Activated CD4-positive, alpha-beta memory T cell treated with anti-CD3 and anti-CD28 coated beads for 36 hours (primary cell): ENCODE results near the gene USP25. TPM values are rescaled to one million over a fixed set of nuclear protein-coding genes. Genes with fewer than 3 reads are reported as not detected.

Experiments used
- CTCF ChIA-PET: fragments of 350-600 bp; sonication (Branson Sonifier 250); formaldehyde crosslinking; loops from one replicate; lab custom pipeline; 2021; ENCODE audit warnings: antibody characterized with exemption, inconsistent platforms; lab: Charles Lee
- POLR2A ChIA-PET: fragments of 350-600 bp; sonication (Branson Sonifier 250); formaldehyde crosslinking; loops from one replicate; lab custom pipeline; 2021; ENCODE audit warnings: antibody characterized with exemption; lab: Charles Lee
- DNase-seq: peaks from one replicate; pipeline ENCODE4 v3.0.0-alpha.2; 2020
- H3K27ac Mint-ChIP-seq: one replicate; pipeline ENCODE4 v1.8.0; 2021; ENCODE audit warnings: mixed read lengths
- H3K27me3 Mint-ChIP-seq: one replicate; pipeline ENCODE4 v1.8.0; 2021; ENCODE audit warnings: mixed read lengths
- H3K36me3 Mint-ChIP-seq: one replicate; pipeline ENCODE4 v1.8.0; 2021; ENCODE audit warnings: mixed read lengths
- H3K4me1 Mint-ChIP-seq: one replicate; pipeline ENCODE4 v1.8.0; 2021; ENCODE audit warnings: low read depth, mixed read lengths
- H3K4me3 Mint-ChIP-seq: one replicate; pipeline ENCODE4 v1.8.0; 2021; ENCODE audit warnings: mild to moderate bottlenecking, mixed read lengths
- H3K9me3 Mint-ChIP-seq: one replicate; pipeline ENCODE4 v1.8.0; 2021; ENCODE audit warnings: mixed read lengths
- intact Hi-C: fragments of 100-400 bp; cut with micrococcal nuclease; formaldehyde crosslinking; loops from one replicate; pipeline ENCODE4 v1.15.1; 2023
- total RNA-seq, 2 experiments: library from RNA; stranded (reverse); gene quantifications; one replicate each; pipeline ENCODE4 v1.2.3, GENCODE V29; 2021

The USP25 gene
- total RNA-seq, 2 experiments from 2014 or later = 31.2 to 31.7 TPM

DNA sequence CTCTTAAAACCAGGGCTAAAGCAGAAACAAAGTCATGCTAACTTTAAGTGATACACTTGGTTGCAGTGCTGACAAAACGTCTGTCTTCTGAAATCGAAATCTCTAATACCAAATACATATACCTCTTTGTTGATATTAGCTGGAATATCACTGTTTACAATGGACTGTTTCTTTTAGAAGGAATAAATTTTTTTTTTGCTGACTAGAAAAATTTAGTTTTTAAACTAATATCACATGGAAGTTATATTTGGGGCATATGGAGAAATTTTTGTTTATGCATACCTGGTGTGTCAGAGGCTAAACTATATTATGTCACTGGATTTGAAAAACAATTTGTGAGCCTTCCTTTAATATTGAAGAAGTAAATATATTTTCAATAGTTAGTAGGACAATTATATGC is 39.1 kb downstream of the USP25 start:
- no peaks in the 10 kb centered on the region for H3K27me3 Mint-ChIP-seq
- peaks cover 47% of the 10 kb centered on the region for H3K4me1 Mint-ChIP-seq
- peaks cover 26% of the 10 kb centered on the region for H3K36me3 Mint-ChIP-seq
- POLR2A ChIA-PET = no interaction called here
- CTCF ChIA-PET = no interaction called here
- H3K9me3 Mint-ChIP-seq = no peaks in the 10 kb centered on the region
- no peak overlapping the region for H3K4me3 Mint-ChIP-seq
- no peak for DNase-seq
- H3K27ac Mint-ChIP-seq = no peak overlapping the region
- intact Hi-C loops = no loop called here

GRCh38 chr21:15771311-15771710 is 41.5 kb downstream of the USP25 start:
- H3K27me3 Mint-ChIP-seq = no peaks in the 10 kb centered on the region
- H3K4me1 Mint-ChIP-seq = peaks cover 50% of the 10 kb centered on the region
- H3K4me3 Mint-ChIP-seq = no peak overlapping the region
- ChIA-PET POLR2A (no interaction called here), CTCF (no interaction called here)
- H3K27ac Mint-ChIP-seq = no peak overlapping the region
- DNase-seq = no peak
- H3K36me3 Mint-ChIP-seq = peaks cover 30% of the 10 kb centered on the region
- no peaks in the 10 kb centered on the region for H3K9me3 Mint-ChIP-seq
- intact Hi-C loops = no loop called here

GRCh38 chr21:15772654-15773053 is 42.9 kb downstream of the USP25 start:
- Mint-ChIP-seq H3K36me3 (peaks cover 20% of the 10 kb centered on the region), H3K4me3 (no peak overlapping the region), H3K27me3 (no peaks in the 10 kb centered on the region), H3K4me1 (peaks cover 42% of the 10 kb centered on the region), H3K9me3 (no peaks in the 10 kb centered on the region), H3K27ac (no peak overlapping the region)
- ChIA-PET CTCF (no interaction called here), POLR2A (no interaction called here)
- intact Hi-C loops = no loop called here
- DNase-seq = no peak

GRCh38 chr21:15774590-15774989 is 44.8 kb downstream of the USP25 start:
- no peaks in the 10 kb centered on the region for H3K27me3 Mint-ChIP-seq
- intact Hi-C loops = no loop called here
- H3K27ac Mint-ChIP-seq = no peak overlapping the region
- ChIA-PET POLR2A (no interaction called here), CTCF (no interaction called here)
- H3K4me3 Mint-ChIP-seq = no peak overlapping the region
- no peak for DNase-seq
- H3K4me1 Mint-ChIP-seq = peaks cover 28% of the 10 kb centered on the region
- peaks cover 15% of the 10 kb centered on the region for H3K36me3 Mint-ChIP-seq
- H3K9me3 Mint-ChIP-seq = no peaks in the 10 kb centered on the region

DNA sequence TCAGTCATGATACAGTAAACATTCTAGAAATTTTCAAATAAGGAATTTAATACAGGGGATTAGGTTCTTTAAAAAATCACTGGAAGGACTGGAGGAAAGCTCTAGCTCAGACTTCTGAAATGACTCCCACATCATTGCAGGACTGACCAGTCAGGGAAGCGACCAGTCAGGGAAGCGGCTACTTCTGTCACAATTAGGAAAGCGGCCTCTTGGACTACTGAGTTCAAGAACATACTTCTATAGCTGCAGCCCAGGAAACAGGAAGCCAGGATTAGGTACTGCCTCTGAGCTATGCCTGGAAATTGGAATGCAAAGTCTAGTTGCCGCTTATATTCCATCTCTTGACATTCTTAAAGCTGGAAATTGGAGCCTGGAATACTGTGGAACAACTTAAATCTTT is 45.5 kb downstream of the USP25 start:
- H3K36me3 Mint-ChIP-seq = peaks cover 15% of the 10 kb centered on the region
- CTCF ChIA-PET = interaction anchor here (1.2 kb wide), 1 partner anchor 26 kb away, joined by 3 read pairs; no protein-coding TSS in a partner anchor
- POLR2A ChIA-PET = no interaction called here
- H3K27me3 Mint-ChIP-seq = no peaks in the 10 kb centered on the region
- DNase-seq = no peak
- H3K4me1 Mint-ChIP-seq = peaks cover 23% of the 10 kb centered on the region
- no peaks in the 10 kb centered on the region for H3K9me3 Mint-ChIP-seq
- H3K4me3 Mint-ChIP-seq = no peak overlapping the region
- no peak overlapping the region for H3K27ac Mint-ChIP-seq
- intact Hi-C loops = no loop called here

- H3K27ac Mint-ChIP-seq = no peak overlapping the region
- H3K27me3 Mint-ChIP-seq = no peaks in the 10 kb centered on the region
- ChIA-PET POLR2A (no interaction called here), CTCF (interaction anchor here (1.0 to 1.2 kb wide), 2 partner anchors 20 to 27 kb away, joined by 3 to 4 read pairs; no protein-coding TSS in a partner anchor)
- no peaks in the 10 kb centered on the region for H3K9me3 Mint-ChIP-seq
- DNase-seq = no peak
- peaks cover 23% of the 10 kb centered on the region for H3K4me1 Mint-ChIP-seq
- intact Hi-C loops = no loop called here
- H3K36me3 Mint-ChIP-seq = peaks cover 20% of the 10 kb centered on the region
- no peak overlapping the region for H3K4me3 Mint-ChIP-seq
Observed at GRCh38 chr21:15775981-15776380, 46.2 kb downstream of the USP25 start.

DNA sequence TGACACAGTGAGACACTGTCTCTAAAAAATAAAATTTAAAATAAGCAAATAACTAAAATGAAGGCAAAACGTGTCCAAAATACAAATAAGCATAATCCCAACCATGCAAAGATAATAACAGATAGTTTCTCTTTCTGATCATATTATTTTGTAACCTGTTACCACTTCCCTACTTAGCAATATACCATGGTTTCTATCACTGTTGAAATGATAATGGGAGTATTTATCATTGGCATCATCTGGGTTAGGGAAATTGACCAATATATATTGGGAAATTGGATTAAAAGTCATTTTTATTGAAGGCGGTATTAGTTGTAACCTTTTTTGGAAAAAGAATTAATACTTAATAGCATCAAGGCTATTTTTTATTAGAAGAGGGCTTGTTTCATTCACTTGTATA is 47.0 kb downstream of the USP25 start:
- Mint-ChIP-seq H3K36me3 (peaks cover 25% of the 10 kb centered on the region), H3K4me1 (peaks cover 20% of the 10 kb centered on the region), H3K4me3 (no peak overlapping the region), H3K27me3 (no peaks in the 10 kb centered on the region), H3K9me3 (no peaks in the 10 kb centered on the region), H3K27ac (no peak overlapping the region)
- no peak for DNase-seq
- ChIA-PET CTCF (interaction anchor here (1.0 kb wide), 1 partner anchor 19 kb away, joined by 4 read pairs; no protein-coding TSS in a partner anchor), POLR2A (no interaction called here)
- intact Hi-C loops = no loop called here

- intact Hi-C loops = no loop called here
Observed at GRCh38 chr21:15781986-15782385, 52.2 kb downstream of the USP25 start.

GRCh38 chr21:15788847-15789523 is 59.2 kb downstream of the USP25 start:
- CTCF ChIA-PET = no interaction called here
- Mint-ChIP-seq H3K36me3 (peaks cover 7% of the 10 kb centered on the region), H3K27ac (no peak overlapping the region), H3K4me3 (no peak overlapping the region), H3K27me3 (no peaks in the 10 kb centered on the region), H3K9me3 (no peaks in the 10 kb centered on the region), H3K4me1 (peaks cover 18% of the 10 kb centered on the region)
- POLR2A ChIA-PET = no interaction called here
- intact Hi-C loops = no loop called here
- no peak for DNase-seq

More at GRCh38 chr21:15781986-15782385, 52.2 kb downstream of the USP25 start:
- DNase-seq = no peak
- peaks cover 16% of the 10 kb centered on the region for H3K4me1 Mint-ChIP-seq
- no peak overlapping the region for H3K27ac Mint-ChIP-seq
- no peak overlapping the region for H3K4me3 Mint-ChIP-seq
- ChIA-PET CTCF (no interaction called here), POLR2A (no interaction called here)
- H3K9me3 Mint-ChIP-seq = no peaks in the 10 kb centered on the region
- peaks cover 28% of the 10 kb centered on the region for H3K36me3 Mint-ChIP-seq
- no peaks in the 10 kb centered on the region for H3K27me3 Mint-ChIP-seq

GRCh38 chr21:15793109-15793508 is 63.3 kb downstream of the USP25 start:
- no peak overlapping the region for H3K4me3 Mint-ChIP-seq
- intact Hi-C loops = no loop called here
- peaks cover 58% of the 10 kb centered on the region for H3K4me1 Mint-ChIP-seq
- CTCF ChIA-PET = interaction anchor here (0.6 kb wide), 1 partner anchor 90 kb away, joined by 3 read pairs; no protein-coding TSS in a partner anchor
- H3K36me3 Mint-ChIP-seq = peaks cover 6% of the 10 kb centered on the region
- DNase-seq = no peak
- POLR2A ChIA-PET = interaction anchor here (1.5 kb wide), 1 partner anchor 65 kb away, joined by 3 read pairs; no protein-coding TSS in a partner anchor
- no peak overlapping the region for H3K27ac Mint-ChIP-seq
- H3K27me3 Mint-ChIP-seq = no peaks in the 10 kb centered on the region
- H3K9me3 Mint-ChIP-seq = no peaks in the 10 kb centered on the region

- no peaks in the 10 kb centered on the region for H3K9me3 Mint-ChIP-seq
- ChIA-PET POLR2A (interaction anchor here (0.8 to 1.5 kb wide), 2 partner anchors 45 to 65 kb away, joined by 3 read pairs; no protein-coding TSS in a partner anchor), CTCF (interaction anchor here (0.6 to 1.0 kb wide), 2 partner anchors 39 to 90 kb away, joined by 3 read pairs; no protein-coding TSS in a partner anchor)
- H3K36me3 Mint-ChIP-seq = peaks cover 6% of the 10 kb centered on the region
- H3K4me1 Mint-ChIP-seq = peaks cover 61% of the 10 kb centered on the region
- intact Hi-C loops = no loop called here
- DNase-seq = no peak
- no peaks in the 10 kb centered on the region for H3K27me3 Mint-ChIP-seq
- no peak overlapping the region for H3K27ac Mint-ChIP-seq
- no peak overlapping the region for H3K4me3 Mint-ChIP-seq
Observed at GRCh38 chr21:15793550-15794235, 63.9 kb downstream of the USP25 start.

- no peak overlapping the region for H3K27ac Mint-ChIP-seq
Observed at GRCh38 chr21:15794277-15794912, 64.6 kb downstream of the USP25 start.

More at GRCh38 chr21:15794277-15794912, 64.6 kb downstream of the USP25 start:
- ChIA-PET POLR2A (interaction anchor here (0.8 to 1.5 kb wide), 2 partner anchors 45 to 66 kb away, joined by 3 read pairs; no protein-coding TSS in a partner anchor), CTCF (interaction anchor here (1.0 kb wide), 1 partner anchor 39 kb away, joined by 3 read pairs; no protein-coding TSS in a partner anchor)
- intact Hi-C loops = no loop called here
- Mint-ChIP-seq H3K4me1 (peaks cover 60% of the 10 kb centered on the region), H3K36me3 (peaks cover 6% of the 10 kb centered on the region), H3K9me3 (no peaks in the 10 kb centered on the region), H3K4me3 (no peak overlapping the region), H3K27me3 (no peaks in the 10 kb centered on the region)
- no peak for DNase-seq
